ENCODE results near the gene PLCD1. TPM values are rescaled to one million over a fixed set of nuclear protein-coding genes. Genes with fewer than 3 reads are reported as not detected.

Gene PLCD1
- total RNA-seq, 2 donors from 2014 or later: 29.7 to 176 TPM

DNA sequence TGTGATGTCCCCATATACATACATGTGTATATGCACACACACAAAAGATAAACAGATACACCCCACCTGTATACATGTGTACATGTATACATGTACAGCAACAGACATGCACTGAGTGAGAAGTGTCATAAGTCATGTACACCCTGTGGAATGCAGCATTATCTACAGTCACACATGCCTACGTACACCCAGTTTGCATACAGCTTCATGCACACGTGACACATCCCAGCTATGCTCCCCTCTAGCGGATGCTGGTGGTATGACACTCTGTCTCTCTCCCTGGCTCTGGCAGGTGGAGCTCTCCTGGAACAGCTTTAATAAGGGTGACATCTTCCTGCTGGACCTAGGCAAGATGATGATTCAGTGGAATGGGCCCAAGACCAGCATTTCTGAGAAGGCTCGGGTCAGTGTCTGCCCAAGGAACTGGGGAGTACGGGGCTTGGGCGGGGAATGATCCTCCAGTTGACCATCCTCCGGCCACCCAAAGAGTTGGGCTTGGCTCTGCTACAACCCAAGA is 32.6 kb downstream of the PLCD1 start:
- H3K27ac ChIP-seq: peak overlapping the region in 1 of 2 donors; percentile 85
- 50% methylated on average over 7 of the region's 7 CpGs for WGBS

DNA sequence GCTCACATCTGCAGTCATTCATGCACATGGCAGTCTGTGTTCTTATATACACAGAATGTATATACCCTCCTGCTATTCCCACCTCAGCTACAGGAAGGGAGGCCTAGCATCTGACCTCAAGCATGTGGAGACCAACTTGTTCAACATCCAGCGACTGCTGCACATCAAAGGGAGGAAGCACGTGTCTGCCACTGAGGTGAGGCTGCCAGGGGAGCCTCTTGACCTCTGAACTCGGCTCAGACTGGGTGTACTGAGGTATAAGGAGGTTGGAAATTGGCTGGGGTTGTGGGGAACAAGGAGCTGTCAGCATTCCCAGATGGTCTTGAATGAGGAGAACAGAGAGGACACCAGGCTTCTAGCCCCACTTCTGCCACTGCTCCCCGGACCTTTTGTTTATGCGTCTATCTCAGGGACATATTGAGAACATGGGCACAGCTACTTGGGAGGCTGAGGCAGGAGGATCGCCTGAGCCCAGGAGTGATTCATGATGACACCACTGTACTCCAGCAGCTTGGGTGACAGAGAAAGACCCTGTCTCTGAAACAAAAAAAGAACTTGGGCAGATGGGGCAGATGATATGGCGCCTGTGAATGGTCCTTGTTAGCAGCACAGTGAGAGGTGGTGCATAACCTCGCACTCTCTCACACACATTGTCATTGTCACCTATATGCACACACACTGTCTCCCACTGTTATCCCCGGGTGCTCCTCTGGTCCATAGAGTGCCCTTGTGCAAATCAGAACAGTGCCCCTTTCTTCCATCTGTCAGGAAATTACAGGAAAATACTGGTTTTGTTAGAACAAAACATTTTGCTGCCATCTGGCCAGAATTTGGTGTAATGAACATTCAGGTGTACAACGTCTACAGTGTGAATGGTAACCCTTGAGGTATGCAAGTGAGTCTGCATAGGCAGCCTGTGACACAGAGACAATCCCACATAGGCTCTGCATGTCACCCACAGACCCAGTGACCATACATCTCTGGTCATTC is 33.5 kb downstream of the PLCD1 start:
- no peaks in the 10 kb centered on the region for H3K9me3 ChIP-seq
- no peak for DNase-seq (ENCODE audit: low spot score)
- no peaks in the 10 kb centered on the region for H3K36me3 ChIP-seq
- peaks cover 2% of the 10 kb centered on the region for H3K4me1 ChIP-seq (replicated peaks)
- TF ChIP-seq POLR2A (IDR thresholded peaks at IDR 0.05) (no peak), POLR2AphosphoS5 (IDR thresholded peaks at IDR 0.05) (no peak)
- TF ChIP-seq, protein P1, sequence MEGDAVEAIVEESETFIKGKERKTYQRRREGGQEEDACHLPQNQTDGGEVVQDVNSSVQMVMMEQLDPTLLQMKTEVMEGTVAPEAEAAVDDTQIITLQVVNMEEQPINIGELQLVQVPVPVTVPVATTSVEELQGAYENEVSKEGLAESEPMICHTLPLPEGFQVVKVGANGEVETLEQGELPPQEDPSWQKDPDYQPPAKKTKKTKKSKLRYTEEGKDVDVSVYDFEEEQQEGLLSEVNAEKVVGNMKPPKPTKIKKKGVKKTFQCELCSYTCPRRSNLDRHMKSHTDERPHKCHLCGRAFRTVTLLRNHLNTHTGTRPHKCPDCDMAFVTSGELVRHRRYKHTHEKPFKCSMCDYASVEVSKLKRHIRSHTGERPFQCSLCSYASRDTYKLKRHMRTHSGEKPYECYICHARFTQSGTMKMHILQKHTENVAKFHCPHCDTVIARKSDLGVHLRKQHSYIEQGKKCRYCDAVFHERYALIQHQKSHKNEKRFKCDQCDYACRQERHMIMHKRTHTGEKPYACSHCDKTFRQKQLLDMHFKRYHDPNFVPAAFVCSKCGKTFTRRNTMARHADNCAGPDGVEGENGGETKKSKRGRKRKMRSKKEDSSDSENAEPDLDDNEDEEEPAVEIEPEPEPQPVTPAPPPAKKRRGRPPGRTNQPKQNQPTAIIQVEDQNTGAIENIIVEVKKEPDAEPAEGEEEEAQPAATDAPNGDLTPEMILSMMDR (IDR thresholded peaks at IDR 0.05): no peak
- 78% methylated on average over 10 of the region's 10 CpGs for WGBS
- H3K4me3 ChIP-seq: no peak overlapping the region
- intact Hi-C loops (cut with DNase I): no loop called here
- H3K27me3 ChIP-seq (replicated peaks; ENCODE audit: insufficient read depth): no peaks in the 10 kb centered on the region
- no peak overlapping the region for H3K27ac ChIP-seq

More for the DNA sequence above, 32.6 kb downstream of the PLCD1 start:
- peak; percentile 71 for DNase-seq (ENCODE audit: low spot score)
- Histone ChIP-seq H3K4me3 (no peak overlapping the region), H3K36me3 (no peaks in the 10 kb centered on the region), H3K4me1 (replicated peaks) (peaks cover 2% of the 10 kb centered on the region), H3K27me3 (replicated peaks; ENCODE audit: insufficient read depth) (no peaks in the 10 kb centered on the region), H3K9me3 (no peaks in the 10 kb centered on the region)
- TF ChIP-seq, protein P1 (IDR thresholded peaks at IDR 0.05): peak; percentile 85 to 92 (median 88)
- TF ChIP-seq POLR2AphosphoS5 (IDR thresholded peaks at IDR 0.05) (peak; percentile 75), POLR2A (IDR thresholded peaks at IDR 0.05) (no peak)
- intact Hi-C loops (cut with DNase I): no loop called here

DNA sequence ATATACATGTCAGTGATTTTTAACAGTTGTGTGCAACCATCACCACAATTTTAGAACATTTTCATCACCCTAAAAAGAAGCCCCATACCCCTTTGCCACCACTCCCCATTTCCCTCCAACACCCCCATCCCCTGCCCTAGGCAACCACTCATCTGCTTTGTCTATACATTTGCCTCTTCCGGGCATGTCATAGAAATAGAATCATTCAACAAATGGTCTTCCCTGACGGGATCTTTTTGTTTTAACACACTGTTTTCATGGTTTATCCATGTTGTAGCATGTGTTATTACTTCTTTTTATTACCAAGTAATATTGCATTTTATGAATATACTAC is 34.8 kb downstream of the PLCD1 start:
- Histone ChIP-seq H3K27ac (peak overlapping the region; percentile 81 to 86), H3K4me1 (replicated peaks) (peaks cover 2% of the 10 kb centered on the region), H3K9me3 (no peaks in the 10 kb centered on the region), H3K4me3 (peak overlapping the region; percentile 44 to 50), H3K36me3 (no peaks in the 10 kb centered on the region), H3K27me3 (replicated peaks; ENCODE audit: insufficient read depth) (no peaks in the 10 kb centered on the region)
- intact Hi-C loops (cut with DNase I): no loop called here
- DNase-seq (ENCODE audit: low spot score): no peak
- TF ChIP-seq POLR2AphosphoS5 (IDR thresholded peaks at IDR 0.05) (no peak), POLR2A (IDR thresholded peaks at IDR 0.05) (no peak)
- TF ChIP-seq, protein P1 (IDR thresholded peaks at IDR 0.05): no peak
- 21% methylated on average over 2 of the region's 2 CpGs for WGBS

DNA sequence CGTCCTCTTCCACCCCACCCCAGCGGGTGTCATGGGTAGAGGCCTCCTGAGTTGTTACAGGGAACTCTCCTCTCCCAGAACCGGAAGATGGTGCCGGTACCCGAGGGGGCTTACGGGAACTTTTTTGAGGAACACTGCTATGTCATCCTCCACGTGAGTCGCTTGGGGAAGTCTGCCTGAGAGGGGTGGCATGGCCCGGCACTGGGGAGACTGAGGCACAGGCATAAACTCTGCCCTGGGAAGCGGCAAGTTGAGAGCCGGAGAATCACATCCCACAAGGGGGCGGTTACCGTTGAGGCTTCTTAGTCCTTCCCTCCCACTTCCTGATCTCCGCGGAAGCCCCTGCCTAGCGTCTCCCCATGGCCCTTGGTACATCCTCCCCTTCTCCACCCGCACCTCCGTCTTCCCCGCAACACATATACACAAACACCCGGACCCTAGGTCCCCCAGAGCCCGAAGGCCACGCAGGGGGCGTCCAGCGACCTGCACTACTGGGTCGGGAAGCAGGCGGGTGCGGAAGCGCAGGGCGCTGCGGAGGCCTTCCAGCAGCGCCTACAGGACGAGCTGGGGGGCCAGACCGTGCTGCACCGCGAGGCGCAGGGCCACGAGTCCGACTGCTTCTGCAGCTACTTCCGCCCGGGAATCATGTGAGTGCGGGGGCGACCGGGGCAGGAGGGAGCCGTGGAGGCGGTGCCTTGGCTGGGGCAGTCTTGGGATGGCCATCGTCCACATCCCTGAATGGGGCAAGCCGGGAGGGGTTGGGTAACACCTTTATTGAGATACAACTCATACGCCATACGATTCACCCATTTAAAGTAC is 35.4 kb downstream of the PLCD1 start:
- H3K9me3 ChIP-seq: no peaks in the 10 kb centered on the region
- H3K27ac ChIP-seq: peak overlapping the region; percentile 81 to 86
- no peaks in the 10 kb centered on the region for H3K27me3 ChIP-seq (replicated peaks; ENCODE audit: insufficient read depth)
- H3K4me1 ChIP-seq (replicated peaks): peaks cover 2% of the 10 kb centered on the region
- WGBS: under 1% methylated on average over 49 of the region's 49 CpGs
- peak overlapping the region; percentile 44 to 50 for H3K4me3 ChIP-seq
- TF ChIP-seq POLR2AphosphoS5 (IDR thresholded peaks at IDR 0.05): peak; percentile 76
- TF ChIP-seq, protein P1 (IDR thresholded peaks at IDR 0.05): peak in 1 of 4 experiments; percentile 15
- TF ChIP-seq POLR2A (IDR thresholded peaks at IDR 0.05): no peak
- DNase-seq (ENCODE audit: low spot score): peak; percentile 61
- intact Hi-C loops (cut with DNase I): no loop called here
- H3K36me3 ChIP-seq: no peaks in the 10 kb centered on the region
